GM12892 (cell line): ENCODE data around the gene MYH10.
A peak's percentile ranks its signal among the peaks of the same experiment; 100 is the strongest.

Experiments
- DNase-seq: peaks from one replicate; pipeline ENCODE4 v3.0.0; 2011; ENCODE audit not compliant: insufficient read length
- FAIRE-seq: peaks from 2 replicates; lab custom pipeline; 2011; peaks lifted over from hg19 to GRCh38; lab: Jason Lieb, UNC
- POLR2A ChIP-seq: IDR thresholded peaks from 2 replicates; pipeline ENCODE4 v1.6.1; 2011; ENCODE audit warnings: low read depth, low read length, control low read depth
- POLR2AphosphoS5 ChIP-seq: IDR thresholded peaks from 2 replicates; pipeline ENCODE4 v1.6.1; 2011; ENCODE audit warnings: low read depth, low read length, control low read depth
- TAF1 ChIP-seq: IDR thresholded peaks from 2 replicates; pipeline ENCODE4 v1.6.1; 2011; ENCODE audit warnings: low read depth, mild to moderate bottlenecking, control low read depth, low read length, borderline replicate concordance

Gene MYH10

DNA sequence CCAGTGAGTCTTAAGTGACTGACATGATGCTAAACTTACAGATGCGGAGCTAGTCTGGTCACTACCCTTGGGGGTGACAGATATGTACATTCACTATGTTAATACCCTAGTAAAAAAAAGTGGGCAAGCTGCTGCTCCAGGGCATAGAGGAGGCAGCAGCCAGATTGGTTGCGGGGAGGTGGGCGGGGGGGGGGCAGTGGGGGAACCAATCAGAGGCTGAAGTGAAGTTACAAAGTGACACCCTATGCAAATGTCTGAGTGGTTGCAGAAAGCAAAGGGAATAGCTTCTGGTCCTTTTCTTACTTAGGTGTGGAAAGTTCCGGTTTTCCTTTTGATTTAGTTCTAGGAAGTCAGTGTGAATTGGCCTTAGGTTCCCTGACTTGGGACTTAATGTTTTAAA is 182.7 kb downstream of the MYH10 start:
- no peak for DNase-seq
- FAIRE-seq: no peak
- TF ChIP-seq POLR2A (no peak), POLR2AphosphoS5 (no peak), TAF1 (no peak)

DNA sequence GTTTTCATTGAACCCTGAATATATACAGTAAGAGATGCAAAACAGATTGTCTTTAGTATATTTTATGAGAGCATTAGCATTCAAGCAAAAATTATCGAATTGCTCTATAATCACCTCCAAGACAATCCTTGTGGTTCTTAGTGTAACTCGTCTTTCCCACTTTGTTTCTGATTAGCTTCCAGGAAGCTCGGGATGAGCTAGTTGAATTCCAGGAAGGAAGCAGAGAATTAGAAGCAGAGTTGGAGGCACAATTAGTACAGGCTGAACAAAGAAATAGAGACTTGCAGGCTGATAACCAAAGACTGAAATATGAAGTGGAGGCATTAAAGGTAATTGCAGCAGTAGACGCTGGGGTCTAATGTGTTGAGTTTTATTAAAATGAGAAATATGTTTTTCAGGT is 185.0 kb downstream of the MYH10 start:
- no peak for DNase-seq
- TF ChIP-seq POLR2A: no peak
- no peak for FAIRE-seq

DNA sequence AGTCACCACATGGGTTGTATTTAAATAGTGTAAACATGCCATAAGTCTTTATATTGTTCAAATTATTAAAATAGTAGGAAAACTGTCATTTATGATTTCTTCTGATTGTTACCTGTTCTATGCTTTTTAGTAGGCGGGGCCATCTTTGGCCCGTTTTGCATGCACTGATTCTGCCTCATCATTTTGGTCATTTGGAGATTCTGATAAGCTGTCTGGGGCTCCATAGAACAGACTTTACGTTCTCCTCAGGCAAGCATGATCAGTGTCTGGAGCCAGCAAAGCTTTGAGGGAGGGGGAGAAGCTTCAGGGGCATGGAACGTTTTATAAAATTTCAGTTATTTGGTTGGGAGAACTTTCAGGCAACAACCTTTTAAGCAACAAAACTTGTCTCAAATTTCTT is 186.0 kb downstream of the MYH10 start:
- FAIRE-seq (no peak), DNase-seq (no peak)
- TF ChIP-seq TAF1 (no peak), POLR2A (no peak), POLR2AphosphoS5 (no peak)

DNA sequence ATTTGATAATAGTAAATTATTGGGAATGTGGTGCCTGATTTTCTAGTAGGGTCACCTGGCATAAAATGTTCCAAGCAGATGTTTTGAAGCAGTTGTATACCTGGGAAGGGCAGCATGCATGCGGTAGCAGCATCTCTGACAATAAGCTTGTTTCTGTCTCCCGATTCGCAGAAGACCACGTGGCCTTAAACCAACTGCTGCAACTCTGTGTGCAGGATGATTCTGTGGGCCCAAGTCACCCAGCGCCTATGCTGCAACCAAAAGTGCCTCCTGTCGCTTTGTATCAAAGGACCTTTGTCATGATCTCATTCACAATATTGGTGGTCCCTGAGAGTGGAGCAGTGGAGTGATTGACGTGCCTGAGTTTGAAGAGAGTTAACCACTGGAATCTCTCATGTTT is 186.8 kb downstream of the MYH10 start:
- no peak for DNase-seq
- no peak for FAIRE-seq
- TF ChIP-seq POLR2AphosphoS5 (no peak), POLR2A (no peak), TAF1 (no peak)

DNA sequence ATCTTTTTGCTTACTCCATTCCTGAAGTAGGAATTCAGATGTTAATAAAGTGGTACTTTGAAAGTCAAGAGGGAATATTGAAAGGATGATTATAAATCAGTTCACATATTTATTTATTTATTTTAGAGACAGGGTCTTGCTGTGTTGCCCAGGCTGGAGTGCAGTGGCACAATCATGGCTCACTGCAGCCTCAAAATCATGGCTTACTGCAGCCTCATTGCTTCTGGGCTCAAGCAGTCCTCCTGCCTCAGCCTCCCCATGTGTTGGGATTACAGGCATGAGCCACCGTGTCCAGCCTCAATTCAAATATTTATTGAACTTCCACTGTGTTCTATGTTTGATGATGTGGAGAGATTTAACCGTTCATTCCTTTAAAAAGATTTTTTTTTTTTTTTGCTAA is 188.2 kb downstream of the MYH10 start:
- no peak for DNase-seq
- TF ChIP-seq TAF1 (no peak), POLR2AphosphoS5 (no peak), POLR2A (no peak)
- FAIRE-seq: no peak

DNA sequence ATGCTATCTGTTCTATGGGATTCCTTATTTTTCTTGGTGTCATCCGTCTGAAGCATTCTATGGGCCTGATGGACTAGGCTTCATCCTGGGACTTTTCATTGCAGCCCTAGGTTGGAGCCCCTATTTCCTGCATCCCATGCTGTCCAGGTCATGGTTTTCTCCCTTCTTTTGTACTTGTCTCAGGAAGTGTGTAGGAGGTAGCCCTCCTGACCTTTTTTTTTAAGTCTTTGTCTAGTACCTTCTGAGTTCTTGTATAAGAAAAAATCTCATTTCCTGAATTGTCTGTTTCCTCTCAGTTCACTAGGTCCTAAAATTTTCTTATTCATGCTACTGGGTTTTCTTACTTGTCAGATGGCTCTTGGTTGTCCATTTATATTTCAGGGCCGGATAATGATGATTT is 188.8 kb downstream of the MYH10 start:
- FAIRE-seq (peak; percentile 79), DNase-seq (no peak)
- no peak for TF ChIP-seq POLR2A
- no peak for TF ChIP-seq TAF1
- TF ChIP-seq POLR2AphosphoS5: no peak

- TF ChIP-seq POLR2A (no peak), TAF1 (no peak), POLR2AphosphoS5 (no peak)
- DNase-seq (no peak), FAIRE-seq (no peak)
Observed at GRCh38 chr17:8439681-8440080, 190.8 kb downstream of the MYH10 start.

GRCh38 chr17:8438441-8438840 is 192.1 kb downstream of the MYH10 start:
- FAIRE-seq (no peak), DNase-seq (no peak)
- TF ChIP-seq POLR2A (no peak), TAF1 (no peak), POLR2AphosphoS5 (no peak)

DNA sequence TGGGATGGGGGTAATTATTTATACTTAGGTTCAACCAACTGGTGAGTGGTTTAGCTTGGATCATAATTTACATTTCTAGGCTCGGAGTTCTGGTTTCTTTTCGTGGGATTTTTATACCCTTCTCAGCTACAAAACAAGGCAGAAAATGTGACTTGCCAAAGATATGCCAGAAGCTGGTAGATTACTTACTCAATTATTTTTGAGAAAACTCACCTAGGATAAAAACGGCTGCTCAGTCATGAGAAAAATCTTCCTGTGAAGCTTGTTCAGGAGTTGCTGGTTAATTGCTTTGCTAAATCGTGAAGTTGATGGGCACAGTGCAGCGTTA is 193.7 kb downstream of the MYH10 start:
- DNase-seq (no peak), FAIRE-seq (no peak)
- no peak for TF ChIP-seq POLR2AphosphoS5
- no peak for TF ChIP-seq POLR2A

DNA sequence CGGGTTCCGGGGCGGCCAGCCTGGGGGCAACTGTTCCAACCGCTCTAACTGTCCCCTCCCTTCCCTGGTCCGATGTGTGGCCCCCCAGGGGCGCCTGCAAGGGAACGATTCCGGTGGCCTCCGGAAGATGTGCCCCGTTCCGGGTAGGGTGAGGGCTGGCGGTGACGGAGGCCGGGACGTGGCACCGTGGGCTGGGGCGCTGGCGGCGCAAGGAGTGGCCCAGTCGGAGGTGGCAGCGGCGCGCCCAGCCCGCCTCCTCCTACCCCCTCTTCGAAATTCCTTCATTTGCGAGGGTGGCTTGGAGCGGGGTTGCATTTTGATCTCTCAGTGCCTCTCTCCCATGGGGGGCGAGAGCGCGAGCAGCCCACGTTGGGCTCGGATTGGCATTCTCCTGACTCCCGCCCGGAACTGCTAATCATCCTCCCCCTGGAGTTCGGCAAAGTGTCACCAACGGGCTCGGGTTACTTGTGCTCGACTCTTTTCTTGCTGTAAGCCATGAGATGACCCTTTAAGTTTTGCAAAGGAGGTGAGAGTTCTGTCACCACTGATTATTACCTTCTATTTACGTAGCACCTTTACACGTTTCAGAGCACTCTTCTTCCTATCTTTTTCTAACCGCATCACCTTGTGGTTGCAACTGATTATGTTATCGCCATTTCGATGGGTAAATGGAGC is 194.2 kb downstream of the MYH10 start:
- TF ChIP-seq TAF1 (no peak), POLR2A (no peak), POLR2AphosphoS5 (no peak)
- DNase-seq (peak; percentile 39), FAIRE-seq (peak; percentile 73)

GRCh38 chr17:8435245-8436168 is 195.0 kb downstream of the MYH10 start, which contains the start of gene NDEL1:
NDEL1 (plus strand) TSS chr17:8435884; CDS start chr17:8444272, 8,388 bp downstream.
- TF ChIP-seq POLR2AphosphoS5 (peak; percentile 87), POLR2A (peak; percentile 95), TAF1 (no peak)

DNA sequence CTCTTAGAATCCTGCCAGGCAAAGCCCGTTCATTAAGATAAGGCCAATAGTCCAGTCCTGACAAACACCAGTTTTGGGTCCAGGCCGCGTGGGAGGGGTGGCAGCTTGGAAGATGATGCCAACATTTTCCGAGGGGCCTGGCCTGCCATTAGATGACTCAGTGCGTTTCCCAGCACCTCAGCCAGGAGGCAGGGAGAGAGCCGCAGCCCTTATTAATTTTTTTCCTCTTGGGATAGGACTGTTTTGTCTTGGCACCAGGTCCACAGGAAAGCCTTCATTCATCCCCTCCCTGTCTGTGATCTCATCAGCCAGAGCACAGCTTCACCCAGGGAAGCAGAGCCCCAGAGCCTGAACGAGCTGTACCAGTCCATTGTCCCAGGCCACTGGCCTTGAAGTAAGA is 199.6 kb downstream of the MYH10 start:
- DNase-seq (no peak), FAIRE-seq (no peak)
- no peak for TF ChIP-seq TAF1
- TF ChIP-seq POLR2AphosphoS5: no peak
- TF ChIP-seq POLR2A: no peak

More at GRCh38 chr17:8435245-8436168, 195.0 kb downstream of the MYH10 start, which contains the start of gene NDEL1:
- FAIRE-seq (peak; percentile 98), DNase-seq (peak; percentile 98)
